BJ (cell line): Measurements from ENCODE around the gene SSBP1. TPM values are rescaled to one million over a fixed set of nuclear protein-coding genes. Genes with fewer than 3 reads are reported as not detected.

ENCODE experiments used
- polyA plus RNA-seq: library from polyadenylated mRNA; depleted of rRNA; stranded (reverse); fragments of >200 nt; gene quantifications from 2 replicates; pipeline ENCODE4 v1.2.3, GENCODE V29; 2011; rRNA removed
- small RNA-seq: library from RNA; depleted of rRNA; stranded (forward); fragments of <200 nt; gene quantifications from one replicate; pipeline ENCODE3, GENCODE V24; 2012; ENCODE audit warnings: low replicate concordance, low read depth; ENCODE audit not compliant: insufficient read length

SSBP1 gene
- polyA plus RNA-seq, 1 experiment: 55.0 TPM

Small RNAs within 50 kb of the gene (small RNA-seq; reads per million reads assigned to genes)
- not detected for gene RNU1-82P

Other genes with a start within 250 kb of the SSBP1 start
- 30.3 and 34.7 TPM in 2 replicates for gene AGK, start 186.9 kb upstream of the SSBP1 start, polyA plus RNA-seq
- 4.2 and 4.6 TPM in 2 replicates for gene DENND11, start 36.2 kb upstream of the SSBP1 start, polyA plus RNA-seq
- gene WEE2, start 30.0 kb upstream of the SSBP1 start, polyA plus RNA-seq: not detected in 2 replicates
- gene TAS2R3, start 25.7 kb downstream of the SSBP1 start, polyA plus RNA-seq: 0.29 TPM in 1 of 2 replicates, not detected in the other
- gene TAS2R4, start 38.3 kb downstream of the SSBP1 start, polyA plus RNA-seq: 0.12 and 0.23 TPM in 2 replicates
- 0.43 and 0.64 TPM in 2 replicates for gene TAS2R5, start 51.9 kb downstream of the SSBP1 start, polyA plus RNA-seq
- gene PRSS37, start 103.1 kb downstream of the SSBP1 start, polyA plus RNA-seq: not detected in 2 replicates
- not detected in 2 replicates for gene OR9A4, start 178.0 kb downstream of the SSBP1 start, polyA plus RNA-seq
- not detected in 2 replicates for gene CLEC5A, start 208.6 kb downstream of the SSBP1 start, polyA plus RNA-seq
- not detected in 2 replicates for gene TAS2R38, start 235.4 kb downstream of the SSBP1 start, polyA plus RNA-seq